GM08714 (cell line): ENCODE measurements around the gene DICER1.

ENCODE experiments used
- H3K4me3 ChIP-seq: fragments of 200-500 bp; sonication (Bioruptor generic); 2 replicates; pipeline ENCODE4 v1.5.1; 2014; ENCODE audit warnings: mild to moderate bottlenecking, low read length, inconsistent platforms
- ZNF274 ChIP-seq: IDR thresholded peaks from 2 replicates; pipeline ENCODE4 v1.6.1; 2012; ENCODE audit warnings: mild to moderate bottlenecking, low read depth, low read length

DICER1 gene

GRCh38 chr14:95077345-95077744 is 80.0 kb downstream of the DICER1 start:
- no peak overlapping the region for H3K4me3 ChIP-seq
- no peak for TF ChIP-seq ZNF274

DNA sequence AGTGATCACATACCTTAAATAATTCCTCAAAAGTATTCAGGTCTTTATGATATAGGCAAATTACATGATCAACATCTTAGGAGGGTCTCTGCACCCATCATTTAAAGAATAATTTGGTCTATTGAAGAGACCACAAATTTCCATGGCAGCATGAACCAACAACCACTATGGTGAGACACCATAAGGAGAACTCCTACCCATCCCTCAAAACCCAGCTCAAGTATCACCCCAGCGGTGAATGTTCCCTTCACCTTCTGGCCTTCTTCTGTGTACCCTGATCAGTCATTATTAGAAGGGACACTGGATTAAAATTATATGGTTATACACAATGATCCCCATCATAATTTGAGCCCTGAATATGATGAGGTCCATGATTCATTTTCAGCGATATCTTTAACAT is 81.5 kb downstream of the DICER1 start:
- H3K4me3 ChIP-seq: no peak overlapping the region
- TF ChIP-seq ZNF274: no peak

DNA sequence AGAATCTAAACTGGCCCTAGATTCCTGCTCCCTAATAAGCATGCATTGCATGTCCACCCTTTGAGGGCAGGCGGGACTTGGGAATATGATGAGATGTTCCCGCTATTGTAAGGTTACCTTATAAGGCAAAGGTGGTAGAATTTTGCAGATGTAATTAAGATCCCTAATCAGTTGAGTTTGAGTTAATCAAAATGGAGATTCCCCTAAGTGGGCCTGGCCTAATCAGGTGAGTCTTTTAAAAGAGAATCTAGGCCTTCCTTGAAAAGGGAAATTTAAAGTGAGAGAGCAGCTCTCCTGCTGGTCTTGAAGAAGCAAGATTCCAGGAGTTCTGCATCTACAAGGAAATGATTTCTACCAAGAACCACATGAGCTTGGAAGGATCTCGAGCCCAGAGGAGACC is 83.4 kb downstream of the DICER1 start:
- TF ChIP-seq ZNF274: no peak
- H3K4me3 ChIP-seq: no peak overlapping the region

DNA sequence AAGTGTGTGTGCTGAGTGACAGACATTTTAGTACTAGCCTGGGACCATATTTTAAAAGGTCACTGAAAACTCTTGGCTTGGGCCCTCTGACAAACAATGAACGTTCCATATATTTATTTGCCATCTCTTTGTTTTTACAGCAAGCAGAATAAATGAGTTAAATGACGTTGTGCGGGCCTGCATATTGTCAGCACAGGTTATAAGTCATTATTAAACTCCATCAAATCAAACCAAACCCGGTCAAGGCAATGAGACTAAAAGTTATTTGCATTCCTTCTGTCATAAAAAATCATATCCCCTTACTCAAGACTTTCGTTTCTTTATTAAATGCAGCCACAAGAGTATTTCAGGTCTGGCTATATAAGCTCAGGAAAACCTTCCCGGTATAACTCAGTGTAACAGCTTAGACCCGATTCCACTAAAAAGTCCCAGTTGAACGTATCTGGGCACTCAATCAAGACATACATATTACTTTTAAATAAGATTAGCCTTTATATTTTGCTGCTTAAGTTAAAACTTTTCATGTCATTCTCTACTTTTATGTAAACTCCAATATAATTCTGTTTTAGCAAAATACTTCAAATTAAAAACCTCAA is 84.9 kb downstream of the DICER1 start:
- no peak overlapping the region for H3K4me3 ChIP-seq
- TF ChIP-seq ZNF274: no peak

GRCh38 chr14:95071649-95072280 is 85.6 kb downstream of the DICER1 start:
- TF ChIP-seq ZNF274: no peak
- H3K4me3 ChIP-seq: no peak overlapping the region

DNA sequence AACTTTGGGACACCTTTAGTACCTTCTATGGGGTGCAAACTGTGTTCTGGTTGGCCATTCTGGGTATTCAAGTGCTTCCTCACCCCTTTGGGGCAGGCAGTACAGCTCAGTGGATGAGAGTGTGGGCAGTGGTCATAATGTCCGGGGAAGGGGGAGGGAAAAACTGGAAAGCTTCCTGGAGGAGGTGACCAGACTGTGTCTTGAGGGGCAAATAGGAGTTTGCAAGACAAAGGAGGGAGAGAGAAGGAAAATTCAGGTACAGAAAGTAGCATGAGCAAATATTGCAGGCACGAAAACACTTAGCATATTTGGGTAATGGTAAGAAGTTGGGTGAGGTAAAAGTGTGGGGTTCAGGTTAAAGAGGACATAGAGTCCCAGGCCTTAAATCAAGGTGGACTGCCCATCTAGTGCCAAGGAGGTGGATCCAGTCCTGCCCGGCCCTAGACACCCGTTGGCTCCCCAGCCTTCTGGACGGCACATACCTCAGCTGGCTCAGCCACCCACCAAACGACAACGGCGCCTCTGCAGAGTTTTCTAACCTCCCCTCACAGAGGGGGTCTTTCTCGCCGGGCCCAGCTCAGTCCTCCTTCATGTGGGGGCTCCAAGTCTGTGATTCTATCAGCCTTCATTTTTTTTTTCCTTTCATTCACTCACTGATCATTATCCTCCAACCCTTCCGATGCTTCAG is 86.4 kb downstream of the DICER1 start:
- H3K4me3 ChIP-seq: no peak overlapping the region
- no peak for TF ChIP-seq ZNF274

GRCh38 chr14:95069547-95069946 is 87.8 kb downstream of the DICER1 start:
- no peak for TF ChIP-seq ZNF274
- H3K4me3 ChIP-seq: no peak overlapping the region

- H3K4me3 ChIP-seq: no peak overlapping the region
These were observed 88.3 kb downstream of the DICER1 start for GRCh38 chr14:95069018-95069417.

GRCh38 chr14:95068521-95068920 is 88.8 kb downstream of the DICER1 start:
- no peak overlapping the region for H3K4me3 ChIP-seq
- TF ChIP-seq ZNF274: no peak

More at GRCh38 chr14:95069018-95069417, 88.3 kb downstream of the DICER1 start:
- TF ChIP-seq ZNF274: no peak

DNA sequence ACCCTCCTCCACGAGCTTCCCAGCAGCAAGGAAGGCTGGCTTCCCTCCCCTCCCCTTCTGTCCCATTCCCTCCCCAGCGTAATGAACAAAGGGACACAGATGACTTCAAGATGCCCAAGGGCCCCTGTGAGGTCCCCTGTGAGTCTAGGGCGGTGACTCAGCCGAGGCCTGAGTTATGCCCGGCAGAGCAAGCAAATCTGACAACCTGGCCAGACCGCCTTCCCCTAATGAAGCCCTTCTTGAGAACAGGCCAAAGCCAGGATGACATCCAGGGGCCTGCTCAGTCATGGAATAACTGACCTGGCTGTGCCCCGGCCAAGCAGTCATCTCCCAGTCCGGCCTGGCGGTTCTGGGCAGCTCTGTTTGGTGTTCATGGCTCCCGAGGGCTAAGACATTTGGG is 89.2 kb downstream of the DICER1 start:
- no peak overlapping the region for H3K4me3 ChIP-seq
- no peak for TF ChIP-seq ZNF274

- no peak for TF ChIP-seq ZNF274
- no peak overlapping the region for H3K4me3 ChIP-seq
These were observed 89.8 kb downstream of the DICER1 start for GRCh38 chr14:95067526-95067925.

DNA sequence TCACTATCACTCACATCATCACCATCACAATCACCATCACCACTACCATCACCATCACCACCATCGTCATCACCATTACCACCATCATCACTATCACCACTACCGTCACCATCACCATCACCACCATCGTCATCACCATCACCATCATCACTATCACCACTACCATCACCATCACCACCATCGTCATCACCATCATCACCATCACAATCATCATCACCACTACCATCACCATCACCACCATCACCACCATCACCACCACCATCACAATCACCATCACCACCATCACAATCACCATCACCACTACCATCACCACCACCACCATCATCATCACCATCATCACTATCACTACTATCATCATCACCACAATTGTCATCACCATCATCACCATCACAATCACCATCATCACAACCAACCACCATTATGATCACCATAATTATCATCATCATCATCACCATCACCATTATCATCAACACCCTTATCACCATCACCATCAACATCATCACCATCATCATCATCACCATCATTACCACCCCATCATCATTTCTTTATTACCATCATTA is 90.8 kb downstream of the DICER1 start:
- no peak overlapping the region for H3K4me3 ChIP-seq
- TF ChIP-seq ZNF274: no peak

GRCh38 chr14:95065411-95065810 is 91.9 kb downstream of the DICER1 start:
- no peak for TF ChIP-seq ZNF274
- no peak overlapping the region for H3K4me3 ChIP-seq

- H3K4me3 ChIP-seq: no peak overlapping the region
- no peak for TF ChIP-seq ZNF274
These were observed 92.6 kb downstream of the DICER1 start for GRCh38 chr14:95064734-95065133.

GRCh38 chr14:95064256-95064655 is 93.1 kb downstream of the DICER1 start:
- TF ChIP-seq ZNF274: no peak
- H3K4me3 ChIP-seq: no peak overlapping the region

GRCh38 chr14:95063391-95063790 is 93.9 kb downstream of the DICER1 start:
- TF ChIP-seq ZNF274: no peak
- H3K4me3 ChIP-seq: no peak overlapping the region
